ENCODE data around the gene CH25H. TPM values are rescaled to one million over a fixed set of nuclear protein-coding genes. Genes with fewer than 3 reads are reported as not detected.
"Not testable (repeated sequence)": the region's sequence is repeated elsewhere in the genome, so short reads cannot be mapped to it uniquely, and the experiment has no call there.

The CH25H gene
- total RNA-seq, 2 donors from 2014 or later, result not detected

- Mint-ChIP-seq H3K27me3 (peaks cover 9% of the 10 kb centered on the region), H3K4me1 (no peaks in the 10 kb centered on the region), H3K36me3 (ENCODE audit: low read depth) (no peaks in the 10 kb centered on the region), H3K4me3 (no peak overlapping the region), H3K9me3 (no peaks in the 10 kb centered on the region), H3K27ac (no peak overlapping the region)
- no peak for ATAC-seq (replicated peaks)
Observed at GRCh38 chr10:89197473-89197872, 9.6 kb downstream of the CH25H start.

DNA sequence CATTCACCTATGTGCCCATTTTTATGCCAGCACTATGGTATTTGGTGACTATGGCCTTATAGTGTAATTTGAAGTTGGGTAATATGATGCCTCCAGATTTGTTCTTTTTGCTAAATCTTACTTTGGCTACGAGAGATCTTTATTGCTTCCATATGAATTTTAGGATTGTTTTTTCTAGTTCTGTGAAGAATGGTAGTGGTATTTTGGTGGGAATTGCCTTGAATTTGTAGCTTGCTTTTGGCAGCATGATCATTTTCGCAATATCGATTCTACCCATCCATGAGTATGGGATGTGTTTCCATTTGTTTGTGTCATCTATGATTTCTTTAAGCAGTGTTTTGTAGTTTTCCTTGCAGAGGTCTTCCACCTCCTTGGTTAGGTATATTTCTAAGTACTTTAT, 15.8 kb downstream of the CH25H start:
- not testable (repeated sequence) for H3K27ac Mint-ChIP-seq; ATAC-seq (replicated peaks); H3K36me3 Mint-ChIP-seq (ENCODE audit: low read depth); H3K4me1 Mint-ChIP-seq; H3K4me3 Mint-ChIP-seq; H3K27me3 Mint-ChIP-seq; H3K9me3 Mint-ChIP-seq

DNA sequence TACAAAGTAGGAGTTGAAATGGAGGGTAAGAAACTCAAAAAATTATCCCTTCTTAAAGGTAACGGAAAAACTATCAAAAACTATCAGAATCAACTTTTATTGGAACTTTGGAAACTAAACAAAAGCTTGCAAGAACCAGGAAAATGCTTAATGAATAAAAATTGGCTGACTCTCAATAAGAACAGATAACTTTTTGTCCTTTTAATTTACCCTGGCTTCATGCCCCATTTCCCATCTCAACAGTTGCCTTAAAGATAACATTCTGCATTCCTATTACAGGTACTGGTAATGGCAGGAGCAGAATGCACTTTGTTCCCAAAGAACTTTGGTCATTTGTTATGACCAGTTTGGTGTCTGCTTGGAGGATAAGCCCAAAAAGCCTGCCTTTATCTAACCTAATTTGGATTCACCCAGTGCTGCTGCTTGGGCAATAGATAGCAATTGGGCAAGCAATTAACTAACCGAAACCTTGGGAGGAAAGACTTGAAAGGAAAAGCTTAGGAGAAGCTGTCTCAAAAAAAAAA, 17.8 kb downstream of the CH25H start:
- H3K27me3 Mint-ChIP-seq, result peaks cover 10% of the 10 kb centered on the region
- H3K36me3 Mint-ChIP-seq (ENCODE audit: low read depth), result no peaks in the 10 kb centered on the region
- H3K9me3 Mint-ChIP-seq, result no peaks in the 10 kb centered on the region
- no peak overlapping the region for H3K27ac Mint-ChIP-seq
- no peaks in the 10 kb centered on the region for H3K4me1 Mint-ChIP-seq
- H3K4me3 Mint-ChIP-seq, result no peak overlapping the region
- no peak for ATAC-seq (replicated peaks)

- no peaks in the 10 kb centered on the region for H3K4me1 Mint-ChIP-seq
- no peak overlapping the region for H3K27ac Mint-ChIP-seq
- peaks cover 4% of the 10 kb centered on the region for H3K27me3 Mint-ChIP-seq
- ATAC-seq (replicated peaks), result no peak
- H3K4me3 Mint-ChIP-seq, result no peak overlapping the region
- H3K36me3 Mint-ChIP-seq (ENCODE audit: low read depth), result no peaks in the 10 kb centered on the region
- no peaks in the 10 kb centered on the region for H3K9me3 Mint-ChIP-seq
Observed at GRCh38 chr10:89185658-89186057, 21.5 kb downstream of the CH25H start.

DNA sequence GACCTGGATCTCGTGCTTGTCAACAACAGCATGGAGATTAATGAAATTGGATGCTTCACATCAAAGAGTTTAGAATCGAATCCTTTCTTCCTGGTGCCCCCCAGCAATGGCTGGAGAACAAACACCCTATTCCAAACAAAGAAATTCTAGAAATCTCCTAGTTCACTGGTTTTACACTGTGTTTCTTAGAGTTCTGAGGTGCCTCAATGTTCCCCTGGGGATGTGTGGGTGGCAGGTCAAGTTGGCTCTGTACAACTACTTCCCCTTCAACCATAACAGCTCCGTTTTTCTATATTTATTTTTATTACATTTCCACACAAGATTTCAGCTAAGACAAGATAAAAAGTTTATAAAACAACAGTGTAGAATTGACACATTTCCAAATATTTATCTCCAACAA, 22.5 kb downstream of the CH25H start:
- Mint-ChIP-seq H3K9me3 (no peaks in the 10 kb centered on the region), H3K27ac (no peak overlapping the region), H3K4me1 (no peaks in the 10 kb centered on the region), H3K4me3 (no peak overlapping the region), H3K27me3 (peaks cover 4% of the 10 kb centered on the region), H3K36me3 (ENCODE audit: low read depth) (no peaks in the 10 kb centered on the region)
- ATAC-seq (replicated peaks), result no peak

- Mint-ChIP-seq H3K4me3 (no peak overlapping the region), H3K36me3 (ENCODE audit: low read depth) (no peaks in the 10 kb centered on the region), H3K27ac (no peak overlapping the region), H3K4me1 (no peaks in the 10 kb centered on the region), H3K9me3 (no peaks in the 10 kb centered on the region), H3K27me3 (peaks cover 4% of the 10 kb centered on the region)
- no peak for ATAC-seq (replicated peaks)
Observed at GRCh38 chr10:89183571-89183970, 23.5 kb downstream of the CH25H start.

DNA sequence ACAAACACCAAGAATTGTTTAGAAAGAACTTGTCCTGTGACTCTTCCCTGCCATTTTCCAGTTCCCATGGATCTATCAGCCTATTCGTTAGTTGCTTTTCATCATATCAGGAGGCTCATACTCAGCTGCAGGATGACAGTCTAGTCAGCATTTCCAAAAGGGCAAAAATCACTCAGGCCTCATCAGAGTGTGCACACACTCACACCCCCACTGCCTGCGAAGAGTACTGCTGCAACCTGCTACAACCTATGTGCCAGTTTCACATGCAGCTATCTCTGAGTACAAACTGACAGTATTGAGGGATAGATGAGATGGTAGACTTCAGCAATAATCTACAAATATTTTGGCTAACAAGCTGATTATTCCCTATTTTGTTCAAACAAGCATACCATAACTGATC, 24.2 kb downstream of the CH25H start:
- Mint-ChIP-seq H3K27me3 (peaks cover 4% of the 10 kb centered on the region), H3K9me3 (no peaks in the 10 kb centered on the region), H3K27ac (no peak overlapping the region), H3K4me3 (no peak overlapping the region), H3K4me1 (no peaks in the 10 kb centered on the region), H3K36me3 (ENCODE audit: low read depth) (no peaks in the 10 kb centered on the region)
- peak; percentile 44 for ATAC-seq (replicated peaks)

- Mint-ChIP-seq H3K27ac (no peak overlapping the region), H3K4me3 (no peak overlapping the region), H3K9me3 (no peaks in the 10 kb centered on the region), H3K36me3 (ENCODE audit: low read depth) (no peaks in the 10 kb centered on the region), H3K27me3 (peaks cover 24% of the 10 kb centered on the region), H3K4me1 (peaks cover 6% of the 10 kb centered on the region)
- ATAC-seq (replicated peaks), result no peak
Observed at GRCh38 chr10:89175816-89176215, 31.3 kb downstream of the CH25H start.

DNA sequence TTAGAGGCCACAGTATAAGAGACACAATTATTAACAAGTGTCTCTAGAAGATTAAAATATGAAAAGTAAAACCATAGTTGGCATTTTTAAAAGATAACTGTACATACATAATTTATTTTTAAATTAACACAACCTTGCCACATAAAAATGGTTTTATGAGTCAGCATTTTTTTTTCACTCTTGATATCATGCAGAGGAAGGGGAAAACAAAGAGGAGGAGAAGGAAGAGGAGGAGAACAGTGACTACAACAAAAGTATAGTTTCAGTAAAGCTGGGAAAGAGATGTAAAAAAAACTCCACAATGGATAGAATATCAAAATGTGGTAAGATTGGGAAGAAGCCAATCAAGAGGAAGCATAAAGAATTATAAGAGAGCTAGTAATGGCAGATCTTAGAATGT, 34.0 kb downstream of the CH25H start:
- Mint-ChIP-seq H3K4me1 (peaks cover 6% of the 10 kb centered on the region), H3K27me3 (peaks cover 28% of the 10 kb centered on the region), H3K4me3 (no peak overlapping the region), H3K9me3 (no peaks in the 10 kb centered on the region), H3K27ac (no peak overlapping the region), H3K36me3 (ENCODE audit: low read depth) (no peaks in the 10 kb centered on the region)
- ATAC-seq (replicated peaks), result no peak

GRCh38 chr10:89171996-89172395, 35.1 kb downstream of the CH25H start:
- no peaks in the 10 kb centered on the region for H3K9me3 Mint-ChIP-seq
- H3K27ac Mint-ChIP-seq, result no peak overlapping the region
- peaks cover 6% of the 10 kb centered on the region for H3K4me1 Mint-ChIP-seq
- ATAC-seq (replicated peaks), result no peak
- H3K36me3 Mint-ChIP-seq (ENCODE audit: low read depth), result no peaks in the 10 kb centered on the region
- H3K4me3 Mint-ChIP-seq, result no peak overlapping the region
- peaks cover 28% of the 10 kb centered on the region for H3K27me3 Mint-ChIP-seq

DNA sequence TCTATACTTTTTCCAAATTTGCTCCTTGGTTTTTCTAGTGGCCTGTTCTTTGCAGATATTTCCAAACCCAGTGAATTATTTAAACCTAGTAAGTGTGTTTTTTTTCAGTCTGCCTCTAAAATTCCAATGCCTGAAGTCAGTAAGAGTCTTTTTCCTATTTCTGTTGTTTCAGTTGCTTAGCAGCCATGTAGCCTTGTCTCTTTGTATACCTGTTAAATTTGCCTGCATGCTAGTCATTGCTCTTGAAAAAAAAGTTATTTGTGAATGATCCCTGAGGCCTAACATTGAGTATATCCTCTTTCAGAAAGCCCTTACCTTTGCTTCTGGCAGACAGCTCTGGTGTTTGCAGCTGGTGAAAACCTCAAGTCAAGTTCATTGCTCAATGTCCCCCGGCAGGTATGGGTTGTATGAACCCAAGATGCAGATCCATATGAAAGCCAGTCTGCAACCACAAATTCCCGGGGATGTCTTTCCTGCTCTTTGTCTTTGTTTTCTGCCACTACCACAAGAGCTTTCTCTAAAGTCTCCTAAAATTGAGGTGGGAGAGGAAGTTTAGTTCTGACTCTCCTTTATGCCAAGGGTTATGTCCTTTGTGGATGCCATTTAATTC, 35.7 kb downstream of the CH25H start:
- ATAC-seq (replicated peaks), result no peak
- Mint-ChIP-seq H3K9me3 (no peaks in the 10 kb centered on the region), H3K4me3 (no peak overlapping the region), H3K4me1 (peaks cover 6% of the 10 kb centered on the region), H3K36me3 (ENCODE audit: low read depth) (no peaks in the 10 kb centered on the region), H3K27me3 (peaks cover 28% of the 10 kb centered on the region), H3K27ac (no peak overlapping the region)

- not testable (repeated sequence) for H3K9me3 Mint-ChIP-seq; H3K4me3 Mint-ChIP-seq; H3K27ac Mint-ChIP-seq; H3K36me3 Mint-ChIP-seq (ENCODE audit: low read depth); ATAC-seq (replicated peaks)
- Mint-ChIP-seq H3K27me3 (peaks cover 28% of the 10 kb centered on the region), H3K4me1 (peaks cover 26% of the 10 kb centered on the region)
Observed at GRCh38 chr10:89168354-89168900, 38.7 kb downstream of the CH25H start.

- no peaks in the 10 kb centered on the region for H3K36me3 Mint-ChIP-seq (ENCODE audit: low read depth)
- peaks cover 27% of the 10 kb centered on the region for H3K4me1 Mint-ChIP-seq
- H3K9me3 Mint-ChIP-seq, result no peaks in the 10 kb centered on the region
- ATAC-seq (replicated peaks), result no peak
- no peak overlapping the region for H3K27ac Mint-ChIP-seq
- no peak overlapping the region for H3K4me3 Mint-ChIP-seq
- H3K27me3 Mint-ChIP-seq, result peaks cover 23% of the 10 kb centered on the region
Observed at GRCh38 chr10:89167915-89168314, 39.2 kb downstream of the CH25H start.

- H3K27me3 Mint-ChIP-seq, result peaks cover 5% of the 10 kb centered on the region
- no peaks in the 10 kb centered on the region for H3K36me3 Mint-ChIP-seq (ENCODE audit: low read depth)
- peak overlapping the region; percentile 29 for H3K4me3 Mint-ChIP-seq
- H3K4me1 Mint-ChIP-seq, result peaks cover 23% of the 10 kb centered on the region
- no peak overlapping the region for H3K27ac Mint-ChIP-seq
- H3K9me3 Mint-ChIP-seq, result no peaks in the 10 kb centered on the region
- peak; percentile 36 for ATAC-seq (replicated peaks)
Observed at GRCh38 chr10:89165923-89166322, 41.2 kb downstream of the CH25H start.

- H3K27me3 Mint-ChIP-seq, result peaks cover 3% of the 10 kb centered on the region
Observed at GRCh38 chr10:89164920-89165319, 42.2 kb downstream of the CH25H start.

More at GRCh38 chr10:89164920-89165319, 42.2 kb downstream of the CH25H start:
- no peak overlapping the region for H3K27ac Mint-ChIP-seq
- no peaks in the 10 kb centered on the region for H3K36me3 Mint-ChIP-seq (ENCODE audit: low read depth)
- peak overlapping the region; percentile 71 for H3K4me3 Mint-ChIP-seq
- ATAC-seq (replicated peaks), result no peak
- peaks cover 23% of the 10 kb centered on the region for H3K4me1 Mint-ChIP-seq
- H3K9me3 Mint-ChIP-seq, result no peaks in the 10 kb centered on the region

All from activated T-helper 17 cell treated with anti-CD3 and anti-CD28 coated beads, Interleukin-2, amount 50 U/mL, for 72 hours (primary cell).